Measurements from ENCODE around the gene REXO4.
"Not testable (repeated sequence)": the region's sequence is repeated elsewhere in the genome, so short reads cannot be mapped to it uniquely, and the experiment has no call there.

The REXO4 gene

DNA sequence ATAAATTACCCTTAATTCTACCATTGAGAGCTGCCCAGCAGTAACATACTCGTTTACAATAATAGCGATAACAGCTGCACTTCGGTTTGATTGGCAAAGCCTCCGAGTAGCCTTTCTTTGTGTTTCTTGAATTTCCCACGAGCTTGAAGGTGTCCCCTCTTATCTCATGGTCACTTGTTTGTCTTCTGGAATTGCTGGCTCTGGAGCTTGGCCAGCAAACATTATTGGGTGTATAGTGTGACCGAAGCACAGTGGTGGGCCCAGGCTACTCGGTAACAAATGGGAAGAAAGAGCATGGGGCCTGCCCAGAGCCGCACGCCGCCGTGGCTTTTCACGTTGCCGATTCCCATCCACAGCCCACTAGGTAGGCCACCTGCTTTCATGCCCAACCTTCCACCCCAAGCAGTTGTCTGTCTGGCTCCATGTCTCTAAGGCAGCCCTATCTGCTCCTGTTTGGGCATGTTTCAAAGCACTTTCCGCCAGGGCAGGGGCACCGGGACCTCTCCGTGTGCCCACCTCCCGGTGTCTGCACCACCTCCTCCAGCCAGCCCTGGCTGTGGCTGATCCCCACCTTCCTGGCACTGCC is 33.0 kb downstream of the REXO4 start:
- H3K36me3 ChIP-seq (ENCODE audit: control insufficient read depth, insufficient read depth, low read length, severe bottlenecking) = no peaks in the 10 kb centered on the region
- no peaks in the 10 kb centered on the region for H3K4me1 ChIP-seq (ENCODE audit: control insufficient read depth, insufficient read depth, low read length)
- no peak overlapping the region for H3K9ac ChIP-seq (ENCODE audit: low read length)
- H3K9me3 ChIP-seq (ENCODE audit: control insufficient read depth, low read length) = no peaks in the 10 kb centered on the region
- no peaks in the 10 kb centered on the region for H3K27me3 ChIP-seq (replicated peaks; ENCODE audit: control insufficient read depth, insufficient read depth, low read length)
- H3K4me3 ChIP-seq (ENCODE audit: low read length) = no peak overlapping the region
- DNase-seq (ENCODE audit: low read depth) = no peak

DNA sequence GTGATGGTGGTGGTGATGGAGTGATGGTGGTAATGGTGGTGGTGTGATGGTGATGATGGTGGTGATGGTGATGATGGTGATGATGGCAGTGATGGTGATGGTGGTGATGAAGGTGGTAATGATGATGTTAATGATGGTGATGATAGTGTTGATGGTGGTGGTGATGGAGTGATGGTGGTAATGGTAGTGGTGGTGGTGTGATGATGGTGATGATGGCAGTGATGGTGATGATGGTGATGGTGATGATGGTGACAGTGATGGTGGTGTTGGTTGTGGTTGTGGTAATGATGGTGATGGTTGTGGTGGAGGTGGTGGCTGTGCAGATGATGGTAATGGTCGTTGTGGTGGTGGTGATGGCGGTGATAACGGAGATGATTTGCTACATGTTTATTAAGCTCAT is 34.4 kb downstream of the REXO4 start:
- Histone ChIP-seq H3K27me3 (replicated peaks; ENCODE audit: control insufficient read depth, insufficient read depth, low read length) (no peaks in the 10 kb centered on the region), H3K9me3 (ENCODE audit: control insufficient read depth, low read length) (no peaks in the 10 kb centered on the region), H3K9ac (ENCODE audit: low read length) (no peak overlapping the region), H3K4me1 (ENCODE audit: control insufficient read depth, insufficient read depth, low read length) (peaks cover 6% of the 10 kb centered on the region), H3K36me3 (ENCODE audit: control insufficient read depth, insufficient read depth, low read length, severe bottlenecking) (no peaks in the 10 kb centered on the region), H3K4me3 (ENCODE audit: low read length) (no peak overlapping the region)
- no peak for DNase-seq (ENCODE audit: low read depth)

GRCh38 chr9:133382507-133383141 is 35.2 kb downstream of the REXO4 start:
- Histone ChIP-seq H3K4me1 (ENCODE audit: control insufficient read depth, insufficient read depth, low read length) (peaks cover 14% of the 10 kb centered on the region), H3K9me3 (ENCODE audit: control insufficient read depth, low read length) (no peaks in the 10 kb centered on the region), H3K9ac (ENCODE audit: low read length) (no peak overlapping the region), H3K27me3 (replicated peaks; ENCODE audit: control insufficient read depth, insufficient read depth, low read length) (no peaks in the 10 kb centered on the region), H3K36me3 (ENCODE audit: control insufficient read depth, insufficient read depth, low read length, severe bottlenecking) (no peaks in the 10 kb centered on the region), H3K4me3 (ENCODE audit: low read length) (no peak overlapping the region)
- no peak for DNase-seq (ENCODE audit: low read depth)

- Histone ChIP-seq H3K9ac (ENCODE audit: low read length) (no peak overlapping the region), H3K4me1 (ENCODE audit: control insufficient read depth, insufficient read depth, low read length) (peaks cover 22% of the 10 kb centered on the region), H3K9me3 (ENCODE audit: control insufficient read depth, low read length) (no peaks in the 10 kb centered on the region), H3K27me3 (replicated peaks; ENCODE audit: control insufficient read depth, insufficient read depth, low read length) (no peaks in the 10 kb centered on the region), H3K4me3 (ENCODE audit: low read length) (no peak overlapping the region), H3K36me3 (ENCODE audit: control insufficient read depth, insufficient read depth, low read length, severe bottlenecking) (no peaks in the 10 kb centered on the region)
- no peak for DNase-seq (ENCODE audit: low read depth)
Observed at GRCh38 chr9:133380734-133381133, 37.1 kb downstream of the REXO4 start.

DNA sequence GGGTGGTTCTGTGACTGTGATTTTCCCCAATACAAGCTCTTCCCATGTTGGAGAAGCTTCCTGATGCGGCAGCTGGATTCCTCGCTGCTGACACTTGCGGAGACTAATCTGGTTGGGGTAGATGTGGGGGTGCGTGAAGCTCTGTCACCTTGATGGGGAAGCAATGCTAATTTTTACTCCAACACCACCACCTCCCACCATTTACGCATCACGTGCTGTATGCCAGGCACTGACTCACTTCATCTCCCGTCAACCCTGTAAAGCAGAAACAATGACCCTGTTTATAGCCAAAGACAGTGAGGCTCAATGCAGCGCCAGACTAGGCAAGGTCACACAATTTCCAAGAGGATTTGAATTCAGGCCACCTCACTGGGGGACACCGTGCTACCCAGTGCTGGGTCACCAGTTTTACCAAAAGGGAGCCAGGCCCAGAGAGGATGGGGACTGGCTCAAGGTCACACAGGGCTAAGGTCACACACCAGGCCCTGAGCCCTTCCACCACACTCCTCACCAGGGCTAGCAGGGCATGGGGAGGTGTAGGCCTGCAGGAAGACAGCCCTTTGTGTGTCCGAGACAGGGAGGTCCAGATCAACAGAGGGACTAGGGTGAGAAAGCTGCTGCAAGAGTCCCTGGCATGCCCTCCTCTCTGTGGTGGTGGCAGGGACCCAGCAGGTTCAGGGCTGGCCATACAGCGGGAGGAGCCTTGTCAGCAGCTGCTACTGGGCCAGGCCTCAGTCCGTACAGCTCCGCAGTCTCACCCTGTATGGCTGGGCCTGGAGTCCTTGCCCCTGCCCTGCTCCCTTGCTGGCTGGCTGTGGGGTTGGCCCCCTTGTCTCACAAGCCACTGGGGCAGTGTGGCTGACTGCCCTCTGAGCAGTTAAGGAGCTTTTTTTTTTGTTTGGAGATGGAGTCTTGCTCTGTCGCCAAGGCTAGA is 38.4 kb downstream of the REXO4 start:
- Histone ChIP-seq H3K4me1 (ENCODE audit: control insufficient read depth, insufficient read depth, low read length) (peaks cover 22% of the 10 kb centered on the region), H3K4me3 (ENCODE audit: low read length) (no peak overlapping the region), H3K27me3 (replicated peaks; ENCODE audit: control insufficient read depth, insufficient read depth, low read length) (no peaks in the 10 kb centered on the region), H3K9ac (ENCODE audit: low read length) (no peak overlapping the region), H3K9me3 (ENCODE audit: control insufficient read depth, low read length) (no peaks in the 10 kb centered on the region), H3K36me3 (ENCODE audit: control insufficient read depth, insufficient read depth, low read length, severe bottlenecking) (no peaks in the 10 kb centered on the region)
- no peak for DNase-seq (ENCODE audit: low read depth)

DNA sequence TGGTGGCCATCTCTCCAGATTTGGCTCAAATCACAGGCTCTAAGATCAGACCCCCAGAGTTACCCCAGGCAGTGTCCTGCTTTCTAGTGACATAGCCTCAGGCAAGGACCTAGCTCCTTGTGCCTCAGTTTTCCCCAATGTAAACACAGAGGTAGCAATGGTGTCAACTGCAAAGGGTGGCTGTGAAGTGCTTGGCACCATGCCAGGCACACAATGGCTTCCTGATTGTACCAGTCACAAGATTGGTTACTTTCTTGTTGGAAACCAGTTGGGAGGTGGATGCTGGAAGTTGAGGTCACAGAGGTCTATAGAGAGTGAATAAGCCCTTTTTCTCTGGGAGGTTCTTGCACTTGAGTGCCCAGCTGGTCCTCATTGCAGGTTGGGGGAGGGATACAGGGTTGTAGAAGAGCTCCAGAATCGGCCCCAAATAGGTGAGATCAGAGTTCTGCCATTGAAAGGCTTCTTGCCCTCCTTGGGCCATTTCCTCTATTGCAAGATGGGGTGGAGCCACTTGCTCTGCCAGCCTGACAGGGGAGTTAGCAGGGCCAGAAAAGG is 39.3 kb downstream of the REXO4 start:
- Histone ChIP-seq H3K27me3 (replicated peaks; ENCODE audit: control insufficient read depth, insufficient read depth, low read length) (no peaks in the 10 kb centered on the region), H3K36me3 (ENCODE audit: control insufficient read depth, insufficient read depth, low read length, severe bottlenecking) (no peaks in the 10 kb centered on the region), H3K9ac (ENCODE audit: low read length) (no peak overlapping the region), H3K9me3 (ENCODE audit: control insufficient read depth, low read length) (no peaks in the 10 kb centered on the region), H3K4me1 (ENCODE audit: control insufficient read depth, insufficient read depth, low read length) (peaks cover 30% of the 10 kb centered on the region), H3K4me3 (ENCODE audit: low read length) (no peak overlapping the region)
- no peak for DNase-seq (ENCODE audit: low read depth)

DNA sequence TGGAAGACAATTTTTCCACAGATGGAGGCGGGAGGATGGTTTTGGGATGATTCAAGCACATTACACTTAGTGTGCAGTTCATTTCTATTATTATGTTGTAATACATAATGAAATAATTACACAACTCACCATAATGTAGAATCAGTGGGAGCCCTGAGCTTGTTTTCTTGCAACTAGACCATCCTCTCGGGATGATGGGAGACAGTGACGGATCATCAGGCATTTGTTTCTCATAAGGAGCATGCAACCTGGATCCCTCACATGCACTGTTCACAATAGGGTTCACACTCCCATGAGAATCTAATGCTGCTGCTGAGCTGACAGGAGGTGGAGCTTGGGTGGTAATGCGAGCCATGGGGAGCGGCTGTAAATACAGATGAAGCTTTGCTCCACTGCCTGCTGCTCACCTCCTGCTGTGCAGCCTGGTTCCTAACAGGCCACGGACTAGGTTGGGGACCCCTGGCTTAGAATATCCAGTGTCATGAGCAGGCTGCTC is 40.0 kb downstream of the REXO4 start:
- H3K9me3 ChIP-seq (ENCODE audit: control insufficient read depth, low read length) = no peaks in the 10 kb centered on the region
- H3K36me3 ChIP-seq (ENCODE audit: control insufficient read depth, insufficient read depth, low read length, severe bottlenecking) = peaks cover 4% of the 10 kb centered on the region
- H3K9ac ChIP-seq (ENCODE audit: low read length) = no peak overlapping the region
- H3K4me3 ChIP-seq (ENCODE audit: low read length) = no peak overlapping the region
- peak; percentile 44 for DNase-seq (ENCODE audit: low read depth)
- H3K4me1 ChIP-seq (ENCODE audit: control insufficient read depth, insufficient read depth, low read length) = peaks cover 37% of the 10 kb centered on the region
- no peaks in the 10 kb centered on the region for H3K27me3 ChIP-seq (replicated peaks; ENCODE audit: control insufficient read depth, insufficient read depth, low read length)

GRCh38 chr9:133377280-133377679 is 40.5 kb downstream of the REXO4 start:
- not testable (repeated sequence) for H3K9me3 ChIP-seq (ENCODE audit: control insufficient read depth, low read length); DNase-seq (ENCODE audit: low read depth); H3K36me3 ChIP-seq (ENCODE audit: control insufficient read depth, insufficient read depth, low read length, severe bottlenecking); H3K27me3 ChIP-seq (replicated peaks; ENCODE audit: control insufficient read depth, insufficient read depth, low read length)
- Histone ChIP-seq H3K9ac (ENCODE audit: low read length) (peak overlapping the region; percentile 89), H3K4me1 (ENCODE audit: control insufficient read depth, insufficient read depth, low read length) (peaks cover 42% of the 10 kb centered on the region), H3K4me3 (ENCODE audit: low read length) (peak overlapping the region; percentile 86)

- H3K9me3 ChIP-seq (ENCODE audit: control insufficient read depth, low read length) = no peaks in the 10 kb centered on the region
- DNase-seq (ENCODE audit: low read depth) = peak; percentile 99
- H3K27me3 ChIP-seq (replicated peaks; ENCODE audit: control insufficient read depth, insufficient read depth, low read length) = no peaks in the 10 kb centered on the region
Observed at GRCh38 chr9:133375724-133376654, 41.8 kb downstream of the REXO4 start, which contains the start of the genes STKLD1 and SURF4. Gene STKLD1, plus strand, starts transcription at chr9:133376366. Its CDS starts 108 bp downstream, at chr9:133376474. Gene SURF4, minus strand, starts transcription at chr9:133376060. Its CDS starts 91 bp downstream, at chr9:133375969.

DNA sequence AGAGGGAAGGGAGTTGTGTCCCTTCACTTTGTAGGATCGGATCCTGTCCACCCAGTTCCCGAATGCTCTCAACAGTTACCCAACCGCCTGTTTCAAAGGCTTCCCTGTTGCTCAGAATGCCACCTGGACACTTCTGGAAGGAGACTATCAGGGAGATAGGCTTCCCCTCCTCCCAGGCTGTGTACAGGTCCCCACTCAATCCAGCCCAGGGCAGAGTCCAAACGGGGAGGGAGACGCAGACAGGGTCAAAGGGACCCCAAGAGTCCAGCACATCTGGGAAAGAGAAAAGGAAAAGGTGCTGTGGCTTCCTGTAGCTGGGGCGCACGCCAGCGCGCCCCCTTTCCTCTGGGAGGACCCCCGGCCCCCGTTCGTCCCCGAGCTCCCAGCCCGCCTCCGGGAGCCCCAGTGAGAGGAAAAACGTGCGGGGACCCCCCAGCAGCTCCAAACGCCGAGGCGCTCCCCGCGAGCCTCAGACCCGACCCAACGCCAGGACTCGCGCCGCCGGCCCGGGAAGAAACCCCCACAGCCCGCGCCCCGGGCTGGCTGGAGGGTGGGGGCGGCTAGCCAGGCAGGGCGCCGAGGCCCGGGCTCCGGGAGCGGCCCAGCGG is 42.6 kb downstream of the REXO4 start:
- Histone ChIP-seq H3K36me3 (ENCODE audit: control insufficient read depth, insufficient read depth, low read length, severe bottlenecking) (peaks cover 18% of the 10 kb centered on the region), H3K9me3 (ENCODE audit: control insufficient read depth, low read length) (no peaks in the 10 kb centered on the region), H3K27me3 (replicated peaks; ENCODE audit: control insufficient read depth, insufficient read depth, low read length) (no peaks in the 10 kb centered on the region), H3K9ac (ENCODE audit: low read length) (peak overlapping the region; percentile 99), H3K4me3 (ENCODE audit: low read length) (peak overlapping the region; percentile 96), H3K4me1 (ENCODE audit: control insufficient read depth, insufficient read depth, low read length) (peaks cover 62% of the 10 kb centered on the region)
- DNase-seq (ENCODE audit: low read depth) = peak; percentile 71

More at GRCh38 chr9:133375724-133376654, 41.8 kb downstream of the REXO4 start, which contains the start of the genes STKLD1 and SURF4:
- peak within 1 kb of the TSS; percentile 99 for H3K9ac ChIP-seq (ENCODE audit: low read length)
- peaks cover 10% of the 10 kb centered on the region for H3K36me3 ChIP-seq (ENCODE audit: control insufficient read depth, insufficient read depth, low read length, severe bottlenecking)
- peak within 1 kb of the TSS; percentile 96 for H3K4me3 ChIP-seq (ENCODE audit: low read length)
- H3K4me1 ChIP-seq (ENCODE audit: control insufficient read depth, insufficient read depth, low read length) = peaks cover 55% of the 10 kb centered on the region

Measured in adipocyte (in vitro differentiated cells).